HG03095 (cell line): ENCODE results near the gene PAIP2B.
"Not testable (repeated sequence)": the region's sequence is repeated elsewhere in the genome, so short reads cannot be mapped to it uniquely, and the experiment has no call there.

ENCODE experiments used
- ATAC-seq: cut with Tn5 transposase; IDR thresholded peaks from one replicate; pipeline ENCODE4 v1.9.1; 2021; ENCODE audit warnings: moderate library complexity; ENCODE audit not compliant: unreplicated experiment

Gene PAIP2B

DNA sequence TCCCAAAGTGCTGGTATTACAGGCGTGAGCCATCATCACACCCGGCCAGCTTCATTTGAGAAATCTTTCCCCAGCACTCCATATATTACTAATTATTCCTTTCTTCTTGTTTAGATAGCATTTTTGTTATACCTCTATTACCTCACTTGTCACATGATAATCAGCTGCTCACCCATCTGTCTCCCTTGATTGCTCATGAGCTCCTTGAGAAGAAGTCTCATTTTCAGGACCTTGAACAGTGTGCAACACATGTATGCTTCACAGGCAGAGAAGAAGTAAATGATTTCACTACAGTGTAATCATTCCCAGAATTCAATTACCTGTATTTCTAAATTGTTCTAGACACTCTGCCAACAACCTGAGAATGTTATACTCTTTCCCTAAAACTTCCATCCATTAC is 6.2 kb downstream of the PAIP2B start:
- no peak for ATAC-seq

GRCh38 chr2:71216501-71216900 is 10.4 kb downstream of the PAIP2B start:
- no peak for ATAC-seq

GRCh38 chr2:71215447-71215846 is 11.5 kb downstream of the PAIP2B start:
- ATAC-seq = no peak

DNA sequence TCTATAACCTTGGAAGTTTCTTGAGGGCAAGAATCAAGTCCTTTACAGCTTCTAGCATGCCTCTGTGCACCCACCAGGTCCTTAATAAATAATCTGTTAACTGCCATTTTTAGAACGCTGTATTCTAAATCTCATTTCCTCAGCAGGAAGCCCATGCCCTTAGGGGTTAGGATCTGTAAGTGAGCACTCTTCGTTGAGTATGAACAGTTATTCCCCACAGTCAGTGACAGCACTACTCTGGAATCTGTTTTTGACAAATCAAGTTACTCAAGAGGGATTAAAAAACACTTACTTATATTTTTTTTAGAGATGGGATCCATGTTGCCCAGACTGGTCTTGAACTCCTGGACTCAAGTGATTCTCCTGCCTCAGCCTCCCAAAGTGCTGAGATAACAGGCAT is 14.6 kb downstream of the PAIP2B start:
- no peak for ATAC-seq

GRCh38 chr2:71210292-71210691 is 16.6 kb downstream of the PAIP2B start:
- ATAC-seq = no peak

DNA sequence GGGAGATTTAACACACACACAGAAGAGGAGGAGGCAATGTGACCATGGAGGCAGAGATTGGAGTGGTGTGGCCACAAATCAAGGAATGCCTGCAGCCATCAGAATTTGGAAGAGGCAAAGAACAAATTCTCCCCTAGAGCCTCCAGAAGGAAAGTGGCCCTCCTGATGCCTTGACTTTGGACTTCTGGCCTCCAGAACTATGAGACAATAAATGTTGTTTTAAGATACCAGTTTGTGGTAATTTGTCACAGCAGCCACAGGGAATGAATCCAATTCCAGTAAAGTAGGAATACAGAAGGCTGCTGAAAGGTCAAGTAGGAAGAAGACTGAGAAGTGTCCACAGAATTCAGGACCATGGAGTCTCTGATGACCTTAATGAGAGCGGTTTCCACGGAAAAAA is 18.1 kb downstream of the PAIP2B start:
- no peak for ATAC-seq

DNA sequence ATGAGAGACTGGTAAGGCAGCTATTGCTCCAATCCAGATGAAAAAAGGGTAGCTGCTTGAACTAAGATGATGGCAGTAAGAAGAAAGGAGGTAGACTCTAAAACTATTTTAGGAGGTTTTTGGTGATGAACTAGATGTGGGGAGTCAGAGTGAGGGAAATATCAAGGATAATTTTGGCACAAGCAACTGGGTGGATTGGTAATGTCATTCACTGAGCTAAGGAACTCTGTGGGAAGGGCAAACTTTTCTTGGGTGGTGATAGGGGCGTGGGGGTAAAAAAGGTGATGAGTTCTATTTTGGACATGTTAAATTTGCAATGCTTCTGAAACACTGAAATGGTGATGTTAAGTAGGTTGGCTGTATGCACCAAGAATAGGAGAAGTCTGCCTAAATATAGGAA is 19.3 kb downstream of the PAIP2B start:
- no peak for ATAC-seq

DNA sequence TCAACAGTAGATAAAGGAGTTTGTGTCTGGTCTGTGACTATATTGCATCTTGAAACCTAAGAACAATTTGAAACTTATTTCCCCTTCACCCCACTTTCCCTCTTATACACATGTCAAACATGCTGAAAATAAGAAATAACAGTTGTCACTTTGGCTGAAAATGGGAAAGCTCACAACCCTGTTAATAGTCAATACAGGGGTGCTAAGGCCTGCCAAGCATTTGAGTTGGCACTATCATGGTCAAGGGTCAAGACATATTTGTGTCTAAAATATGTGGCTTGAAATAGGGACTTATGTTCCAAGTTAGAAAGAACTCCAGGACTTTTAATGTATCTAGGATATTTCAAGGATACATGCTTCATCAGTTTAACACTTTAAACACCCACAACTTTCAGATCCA is 20.6 kb downstream of the PAIP2B start:
- ATAC-seq = no peak

DNA sequence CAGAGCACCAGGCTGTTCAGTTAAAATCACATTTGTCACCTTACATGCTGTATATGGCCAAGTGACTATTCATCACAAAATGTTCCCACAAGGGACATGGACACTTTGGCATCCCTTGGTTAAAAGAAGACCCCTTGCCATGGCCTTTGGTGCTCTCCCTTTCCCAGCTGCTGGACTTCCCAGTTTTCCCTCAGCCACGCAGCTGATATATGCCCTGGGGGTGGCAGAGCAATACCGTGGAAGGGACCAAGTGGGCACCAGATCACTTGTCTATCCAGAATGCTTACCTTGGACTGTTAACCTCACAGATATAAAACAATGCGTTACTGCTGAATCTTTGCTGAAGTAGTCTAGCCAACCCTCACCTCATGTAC is 35.3 kb downstream of the PAIP2B start:
- ATAC-seq = no peak

- no peak for ATAC-seq
Observed at GRCh38 chr2:71190656-71191569, 36.0 kb downstream of the PAIP2B start.

GRCh38 chr2:71187589-71187988 is 39.3 kb downstream of the PAIP2B start:
- ATAC-seq = no peak

- ATAC-seq = no peak
Observed at GRCh38 chr2:71186973-71187372, 39.9 kb downstream of the PAIP2B start.

DNA sequence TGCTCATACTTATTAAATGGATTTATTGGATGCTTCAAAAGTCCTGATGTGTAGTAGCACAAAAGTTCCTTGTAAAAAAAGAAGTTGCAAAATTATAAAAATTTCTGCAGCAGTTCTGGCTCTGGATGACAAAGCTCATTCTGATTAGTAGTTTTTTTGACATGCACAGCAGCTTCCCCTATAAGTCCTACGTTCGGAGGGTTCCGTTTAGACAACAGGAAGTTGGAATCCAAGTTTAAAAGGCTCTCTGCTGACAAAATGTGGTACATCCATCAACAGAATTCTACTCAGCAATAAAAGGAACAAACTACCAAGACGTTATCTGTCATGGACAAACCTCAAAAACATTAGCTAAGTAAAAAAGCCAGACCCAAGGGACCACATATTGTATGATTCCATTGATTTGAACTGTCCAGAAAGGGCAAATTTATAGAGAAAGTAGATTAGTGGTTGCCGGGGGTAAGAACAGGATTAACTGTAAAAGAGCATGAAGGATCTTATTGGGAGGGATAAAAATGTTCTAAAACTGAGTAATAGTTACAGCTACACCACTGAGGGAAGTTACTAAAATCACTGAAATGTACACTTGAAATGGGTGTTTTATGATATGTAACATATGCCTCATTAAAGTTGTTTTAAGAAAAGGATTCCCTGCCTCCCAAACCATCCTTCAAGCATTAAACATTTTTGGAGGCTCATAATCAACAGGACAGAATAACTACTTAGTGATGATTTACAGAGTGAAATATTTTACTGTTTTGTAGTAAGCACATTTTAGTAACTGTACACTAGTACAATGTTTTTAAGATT is 43.4 kb downstream of the PAIP2B start:
- ATAC-seq = not testable (repeated sequence)

GRCh38 chr2:71181316-71181715 is 45.6 kb downstream of the PAIP2B start:
- ATAC-seq = no peak

GRCh38 chr2:71178836-71179235 is 48.1 kb downstream of the PAIP2B start:
- not testable (repeated sequence) for ATAC-seq

DNA sequence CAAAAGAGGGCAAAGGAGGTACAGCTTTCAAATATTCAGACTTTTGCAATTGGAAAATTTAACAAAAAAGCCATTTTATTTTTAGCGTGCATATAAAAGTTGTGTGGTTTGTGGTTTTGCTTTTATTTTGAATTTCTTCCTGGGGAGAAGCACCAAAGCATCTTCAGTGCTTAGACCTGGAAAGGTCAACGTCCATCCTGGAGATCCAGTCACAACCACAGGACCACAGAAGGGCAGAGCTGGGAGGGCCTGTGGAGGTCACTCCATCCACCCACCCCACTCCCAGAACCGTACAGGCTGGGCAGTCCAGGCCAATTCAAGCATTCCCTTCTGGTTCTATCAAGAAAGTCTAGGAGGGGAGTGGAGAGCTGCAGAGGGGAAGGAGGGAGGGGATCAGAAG is 52.7 kb downstream of the PAIP2B start:
- no peak for ATAC-seq

DNA sequence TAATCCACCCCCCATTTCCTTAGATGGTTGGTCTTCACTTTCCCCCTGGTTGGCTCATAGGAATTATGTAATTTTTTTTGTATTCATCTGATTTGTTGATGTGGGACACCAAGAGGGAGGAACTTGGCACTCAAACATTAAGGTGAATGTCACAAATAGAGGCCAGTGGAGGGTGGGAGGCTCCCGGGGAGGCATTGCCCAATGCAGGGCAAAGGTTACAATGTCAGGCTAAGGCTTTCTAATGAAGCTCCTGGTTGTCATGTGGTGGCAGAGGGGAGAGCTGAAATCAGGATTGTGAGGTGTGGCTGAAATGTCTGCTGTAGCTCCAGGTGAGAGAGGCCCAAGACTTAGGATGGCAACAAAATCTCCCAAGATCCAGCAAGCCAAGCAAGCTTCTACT is 53.8 kb downstream of the PAIP2B start:
- ATAC-seq = no peak

DNA sequence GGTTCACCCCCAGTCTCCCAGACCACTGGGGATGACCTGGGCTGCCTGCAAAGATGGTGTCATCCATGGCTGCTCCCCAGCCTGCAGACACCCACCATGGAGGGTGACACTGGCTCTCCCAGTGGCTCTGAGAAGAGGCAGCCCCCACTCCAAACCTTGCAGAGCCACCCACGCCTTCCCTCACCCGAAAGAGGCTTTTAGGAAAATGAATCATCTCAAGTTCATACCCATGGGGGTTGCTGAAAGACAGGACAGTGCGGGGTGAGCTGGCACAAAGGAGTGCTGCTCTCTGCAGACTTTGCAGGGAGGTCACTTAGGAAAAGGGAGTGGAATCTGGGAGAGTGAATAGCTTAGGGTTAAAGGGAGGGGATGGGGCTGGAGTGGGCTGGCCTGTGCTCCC is 60.1 kb downstream of the PAIP2B start:
- ATAC-seq = no peak

DNA sequence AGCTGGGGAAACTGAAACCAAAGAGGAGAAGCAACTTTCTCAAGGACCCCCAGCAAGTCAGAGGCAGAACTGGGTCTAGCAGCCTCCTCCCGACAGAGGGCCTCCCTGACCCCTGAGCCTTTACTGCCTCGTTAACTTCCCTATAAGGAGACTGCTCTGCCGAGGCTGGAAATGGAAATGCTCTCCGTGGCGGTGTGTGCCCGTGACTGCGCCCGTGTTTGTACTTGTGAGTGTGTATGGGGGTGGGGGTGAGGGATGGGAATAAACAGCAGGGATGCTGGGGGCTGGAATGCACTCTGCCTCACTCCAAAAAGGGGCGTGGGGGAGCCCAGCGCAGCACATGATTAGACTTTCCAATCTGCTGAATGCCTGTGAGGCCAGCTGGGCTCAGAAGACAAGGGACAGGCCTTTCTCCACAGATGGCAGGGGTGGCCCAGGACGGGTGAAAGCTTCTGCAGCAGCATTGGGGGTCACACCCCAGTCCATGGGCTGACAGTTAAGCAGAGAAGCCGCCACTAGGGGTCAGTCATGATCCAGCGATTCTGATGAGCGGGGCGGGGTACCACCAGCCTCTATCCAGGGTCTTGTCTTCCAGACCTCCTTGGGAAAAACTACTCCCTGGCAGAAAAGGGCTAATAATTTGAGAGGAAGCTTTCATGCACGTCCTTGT is 69.6 kb downstream of the PAIP2B start:
- ATAC-seq = no peak

GRCh38 chr2:71156573-71156972 is 70.3 kb downstream of the PAIP2B start:
- ATAC-seq = no peak

DNA sequence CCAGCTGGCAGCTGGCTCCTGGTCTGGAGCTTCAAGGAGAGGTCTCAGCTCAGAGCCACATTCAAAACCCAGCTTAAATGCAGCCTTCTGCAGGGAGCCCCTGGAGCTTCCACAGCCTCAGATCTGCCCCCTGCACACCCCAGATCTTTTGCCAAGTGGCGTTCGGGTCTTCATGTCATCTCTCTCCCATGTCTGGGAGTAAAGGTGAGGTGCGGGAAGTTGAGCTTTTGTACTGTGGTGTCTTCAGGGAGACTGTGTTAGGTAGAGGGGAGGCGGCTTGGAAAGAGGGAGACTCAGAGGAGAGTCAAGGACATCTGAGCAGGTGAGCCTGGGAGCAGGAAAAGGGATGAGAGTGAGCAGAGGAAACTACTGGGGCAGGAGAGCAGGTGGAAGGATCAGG is 71.1 kb downstream of the PAIP2B start:
- ATAC-seq = no peak

GRCh38 chr2:71154798-71155197 is 72.1 kb downstream of the PAIP2B start:
- no peak for ATAC-seq
